HG02885 (cell line): ENCODE measurements around the gene KCNB1.

Experiments used
- ATAC-seq: cut with Tn5 transposase; IDR thresholded peaks from one replicate; pipeline ENCODE4 v1.9.1; 2021; ENCODE audit warnings: mild to moderate bottlenecking; ENCODE audit not compliant: unreplicated experiment, poor library complexity

The KCNB1 gene

DNA sequence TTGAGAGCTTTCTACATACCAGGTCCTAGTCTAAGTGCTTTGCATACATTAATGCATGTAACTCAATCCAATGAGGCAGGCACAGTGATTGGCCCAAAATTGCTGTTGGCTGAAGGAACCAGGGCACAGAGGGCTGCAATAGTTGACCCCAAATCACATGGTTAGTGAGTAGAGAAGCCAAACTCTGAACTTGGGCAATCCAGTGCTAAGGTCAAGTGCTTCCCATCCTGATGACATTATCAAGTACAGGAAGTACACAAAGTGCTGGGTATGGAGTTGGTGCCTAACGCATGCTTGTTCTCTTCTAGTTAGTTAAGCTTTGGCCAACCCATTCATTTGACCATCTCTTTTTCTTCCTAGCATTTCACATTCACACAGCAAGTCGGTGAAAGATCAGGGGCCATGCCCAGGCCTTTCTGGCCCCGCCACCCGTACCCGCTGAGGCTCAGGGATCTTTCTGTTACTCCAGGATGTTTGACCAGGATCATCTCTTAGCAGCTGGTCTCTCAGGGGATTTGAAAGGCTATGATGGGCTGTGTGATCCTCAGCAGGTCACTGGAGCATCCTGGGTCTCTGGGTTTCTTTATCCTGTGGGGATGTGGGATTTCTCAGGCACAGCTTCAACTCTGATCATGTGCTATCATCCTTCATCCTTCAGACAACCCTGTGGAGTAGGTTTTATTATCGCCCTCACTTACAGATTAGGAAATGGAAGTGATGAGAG, 7.0 kb downstream of the KCNB1 start:
- no peak for ATAC-seq

- no peak for ATAC-seq
These were observed 11.1 kb downstream of the KCNB1 start for GRCh38 chr20:49471397-49471796.

GRCh38 chr20:49470922-49471321, 11.5 kb downstream of the KCNB1 start:
- ATAC-seq, result no peak

- ATAC-seq, result no peak
These were observed 13.4 kb downstream of the KCNB1 start for GRCh38 chr20:49469060-49469459.

DNA sequence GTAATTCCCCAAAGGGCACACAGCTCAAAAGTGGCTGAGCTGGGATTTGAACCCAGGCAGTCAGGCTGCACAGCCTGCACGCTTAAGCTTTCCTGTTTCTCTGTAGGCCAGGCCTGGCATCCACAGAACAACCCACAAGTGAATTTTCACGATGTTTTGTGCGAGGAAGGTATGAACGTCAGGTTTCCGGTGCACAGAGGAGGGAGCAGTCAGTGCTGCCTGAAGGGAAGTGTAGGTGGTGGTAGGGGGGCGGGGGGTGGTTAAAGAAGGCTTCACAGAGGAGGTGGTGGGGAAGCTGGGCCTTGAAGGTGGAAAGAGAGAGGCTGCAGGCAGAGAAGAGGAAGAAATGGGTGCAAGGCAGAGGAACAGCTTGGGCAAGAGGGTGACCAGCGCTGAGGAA, 14.1 kb downstream of the KCNB1 start:
- ATAC-seq, result no peak

- no peak for ATAC-seq
These were observed 16.2 kb downstream of the KCNB1 start for GRCh38 chr20:49466114-49466912.

DNA sequence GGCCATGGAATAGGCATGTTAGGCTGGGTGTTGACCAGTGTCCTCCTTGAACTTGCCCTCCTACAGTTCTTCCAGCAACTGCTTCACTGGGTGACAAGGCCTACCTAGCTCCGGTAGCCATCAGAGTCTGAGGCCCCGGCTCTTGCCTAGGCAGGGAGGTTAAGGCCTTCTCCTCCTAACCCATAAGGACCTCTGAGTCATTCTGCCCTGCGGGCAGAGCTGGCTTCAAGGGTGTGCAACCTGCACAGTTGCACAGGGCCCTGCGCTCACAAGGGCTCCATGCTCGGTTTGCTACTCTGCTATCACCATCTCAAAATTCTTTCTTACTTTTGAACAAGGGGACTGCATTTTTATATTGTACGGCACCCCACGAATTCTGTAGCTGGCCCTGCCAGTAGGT, 17.9 kb downstream of the KCNB1 start:
- no peak for ATAC-seq

GRCh38 chr20:49462626-49463025, 19.8 kb downstream of the KCNB1 start:
- ATAC-seq, result no peak

DNA sequence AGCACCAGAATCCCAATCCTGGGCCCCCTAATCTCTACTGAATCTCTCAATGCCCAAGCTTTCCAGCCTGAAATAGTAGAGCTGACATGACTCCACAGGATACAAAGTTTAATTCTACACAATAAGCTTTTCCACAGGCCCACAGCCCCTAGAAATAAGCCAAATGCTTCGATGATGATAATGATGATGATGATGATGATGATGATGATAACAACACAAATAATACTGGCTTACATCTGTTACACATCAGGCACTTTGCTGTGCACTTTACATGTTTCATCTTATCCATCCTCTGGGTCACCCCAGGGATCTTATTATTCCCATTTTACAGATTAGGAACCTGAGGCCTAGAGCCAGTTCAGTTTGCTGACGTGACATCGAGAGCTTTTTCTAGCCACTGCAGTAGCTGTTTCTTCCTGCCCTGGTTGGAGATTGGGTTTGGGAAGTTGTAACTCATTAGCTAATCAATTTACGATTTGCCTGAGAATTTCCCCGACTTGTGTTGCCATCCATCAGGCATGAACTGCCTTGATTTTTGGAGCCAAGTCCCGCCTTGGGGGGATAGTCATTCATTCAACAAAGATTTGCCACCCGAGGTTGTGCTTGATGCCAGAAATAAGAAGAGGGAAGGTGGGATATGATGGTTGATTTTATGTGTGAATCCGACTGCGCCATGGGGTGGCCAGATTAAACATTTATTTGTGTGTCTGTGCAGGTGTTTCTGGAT, 20.4 kb downstream of the KCNB1 start:
- ATAC-seq, result no peak

- ATAC-seq, result no peak
These were observed 21.6 kb downstream of the KCNB1 start for GRCh38 chr20:49460916-49461315.

DNA sequence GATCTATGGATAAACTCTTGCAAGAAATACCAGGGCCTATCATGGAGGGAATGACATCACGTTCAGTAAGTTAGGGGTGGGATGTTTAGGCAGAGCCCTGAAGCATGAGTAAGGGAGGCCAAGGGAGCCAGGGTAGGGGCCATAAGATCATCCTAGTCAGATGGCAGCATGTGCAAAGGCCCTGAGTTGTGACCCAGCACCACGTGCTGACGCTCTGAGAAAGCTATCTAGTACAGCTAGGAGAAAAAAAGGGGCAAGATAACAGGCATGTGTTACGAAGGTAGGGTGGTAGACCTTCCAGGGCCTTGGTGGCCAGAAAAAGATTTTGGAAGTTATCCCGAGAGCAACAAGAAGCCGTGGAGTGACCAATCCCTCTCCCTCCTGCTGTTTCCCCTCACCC, 22.3 kb downstream of the KCNB1 start:
- ATAC-seq, result no peak

DNA sequence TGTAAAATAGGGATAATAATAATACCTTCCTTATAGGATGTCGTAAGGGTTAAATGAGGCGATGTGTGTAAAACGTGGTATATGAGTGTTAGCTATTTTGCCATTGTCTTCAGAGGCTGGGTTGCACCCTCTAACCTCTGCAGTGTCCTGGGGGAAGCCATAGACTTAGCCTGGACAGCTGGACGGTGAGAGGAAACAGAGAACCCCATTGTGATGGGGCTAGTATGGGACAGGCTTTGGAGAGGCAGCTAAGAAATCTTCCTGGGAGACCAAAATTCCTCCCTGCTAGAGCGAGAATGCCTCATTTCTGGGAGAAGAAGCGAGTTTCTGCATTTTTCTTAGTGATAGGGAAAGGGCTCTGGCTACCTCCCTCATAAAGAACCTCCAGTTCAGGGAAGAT, 22.8 kb downstream of the KCNB1 start:
- no peak for ATAC-seq

- ATAC-seq, result no peak
These were observed 25.0 kb downstream of the KCNB1 start for GRCh38 chr20:49457444-49457843.

- no peak for ATAC-seq
These were observed 25.8 kb downstream of the KCNB1 start for GRCh38 chr20:49456646-49457045.

DNA sequence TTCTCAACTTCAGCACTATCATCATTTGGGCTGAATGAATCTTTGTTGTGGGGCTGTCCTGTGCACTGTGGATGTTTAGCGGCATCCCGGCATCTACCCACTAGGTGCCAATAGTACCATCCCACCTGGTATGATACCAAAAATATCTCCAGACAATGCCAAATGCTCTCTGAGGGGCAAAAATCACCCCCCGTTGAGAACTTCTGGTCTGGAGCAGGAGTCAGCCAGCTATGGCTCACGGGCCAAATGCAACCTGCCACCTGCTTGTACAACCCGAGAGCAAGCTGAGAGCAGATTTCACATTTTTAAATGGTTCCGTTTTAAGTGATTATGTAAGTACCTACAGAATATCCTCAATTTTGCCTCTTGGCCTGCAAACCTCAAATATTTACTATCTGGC, 26.8 kb downstream of the KCNB1 start:
- no peak for ATAC-seq

DNA sequence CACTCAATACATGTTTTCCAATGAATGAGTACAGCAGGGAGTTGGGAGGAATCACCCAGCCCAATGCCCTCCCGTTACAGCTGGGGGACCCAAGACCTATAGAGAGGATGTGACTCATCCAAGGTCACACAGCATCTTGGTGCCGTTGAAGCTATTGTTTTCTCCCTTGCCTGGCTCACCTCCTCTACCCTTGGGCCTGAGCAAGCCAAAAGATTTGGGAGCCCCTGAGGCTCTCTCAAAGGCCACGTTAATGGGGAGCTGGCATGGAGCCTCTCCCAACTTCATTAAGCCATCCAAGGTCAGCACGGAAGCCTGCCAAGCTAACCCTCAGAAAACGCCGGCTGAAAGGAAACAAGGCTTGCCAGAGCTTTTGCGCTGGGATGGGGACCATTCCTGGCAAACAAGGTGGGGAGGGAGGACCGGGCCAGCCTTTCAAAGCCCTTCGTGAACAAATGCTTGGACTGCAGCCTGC, 30.4 kb downstream of the KCNB1 start:
- ATAC-seq, result no peak

- no peak for ATAC-seq
These were observed 32.2 kb downstream of the KCNB1 start for GRCh38 chr20:49450281-49450721.

DNA sequence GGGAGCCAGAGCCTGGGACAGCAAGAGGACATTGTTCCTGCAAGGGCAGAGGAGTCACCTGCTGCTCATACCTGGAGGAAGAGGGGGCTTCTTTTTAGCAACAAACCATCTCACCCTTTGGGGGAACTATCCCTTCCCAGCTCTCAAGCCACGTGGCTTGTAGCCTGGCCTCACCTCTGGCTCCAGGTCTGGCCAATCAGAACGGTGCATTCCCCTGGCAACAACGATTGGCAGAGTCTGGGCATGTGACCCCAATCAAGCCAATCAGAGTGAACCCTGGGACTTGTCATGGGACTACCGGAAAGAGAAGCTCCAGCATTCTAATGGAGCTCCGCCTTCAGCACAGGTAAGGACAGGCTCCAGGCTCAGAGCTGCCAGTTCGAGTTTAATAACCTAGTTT, 33.6 kb downstream of the KCNB1 start:
- no peak for ATAC-seq

GRCh38 chr20:49447946-49448809, 34.3 kb downstream of the KCNB1 start:
- ATAC-seq, result no peak

DNA sequence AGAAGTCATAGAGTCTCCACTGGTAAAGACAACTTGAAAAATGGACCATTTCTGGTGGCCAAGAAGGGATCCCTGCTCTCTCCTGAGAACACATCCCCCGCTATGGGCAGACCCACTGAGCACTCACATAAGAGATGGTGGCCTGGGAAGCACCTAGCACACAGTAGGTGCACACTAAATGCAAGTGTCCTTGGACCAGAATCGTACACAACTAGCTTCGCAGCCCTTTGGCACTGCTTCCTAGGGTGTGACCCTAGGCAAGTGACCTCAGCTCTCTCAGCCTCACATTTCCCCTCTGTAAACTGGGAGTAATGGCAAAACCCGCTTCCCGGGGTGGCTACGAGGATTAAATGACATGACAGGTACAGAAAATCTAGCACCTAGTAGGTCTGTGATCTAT, 35.1 kb downstream of the KCNB1 start:
- no peak for ATAC-seq
